Inflammatory macrophage treated with lipopolysaccharide for 4 hours (primary cell): ENCODE results near the gene UBE2I.
"Not testable (repeated sequence)": the region's sequence is repeated elsewhere in the genome, so short reads cannot be mapped to it uniquely, and the experiment has no call there.

Experiments used
- DNase-seq: peaks from one replicate; pipeline ENCODE4 v3.0.0-alpha.2; 2020

Gene UBE2I

GRCh38 chr16:1314399-1315068 is 5.1 kb downstream of the UBE2I start:
- no peak for DNase-seq

GRCh38 chr16:1315081-1316032 is 5.9 kb downstream of the UBE2I start:
- no peak for DNase-seq

GRCh38 chr16:1316033-1316405 is 6.6 kb downstream of the UBE2I start:
- no peak for DNase-seq

- no peak for DNase-seq
Measured at GRCh38 chr16:1317479-1318267, 8.2 kb downstream of the UBE2I start.

- no peak for DNase-seq
Measured at GRCh38 chr16:1318268-1318545, 8.8 kb downstream of the UBE2I start.

- no peak for DNase-seq
Measured at GRCh38 chr16:1319041-1319440, 9.6 kb downstream of the UBE2I start.

GRCh38 chr16:1320097-1320496 is 10.7 kb downstream of the UBE2I start:
- no peak for DNase-seq

GRCh38 chr16:1320658-1321240 is 11.3 kb downstream of the UBE2I start:
- no peak for DNase-seq

GRCh38 chr16:1322407-1322806 is 13.0 kb downstream of the UBE2I start:
- no peak for DNase-seq

- no peak for DNase-seq
Measured at GRCh38 chr16:1323296-1324239, 14.1 kb downstream of the UBE2I start.

GRCh38 chr16:1324286-1324826 is 14.9 kb downstream of the UBE2I start:
- DNase-seq, result no peak

GRCh38 chr16:1325261-1325660 is 15.8 kb downstream of the UBE2I start:
- no peak for DNase-seq

GRCh38 chr16:1325673-1326371 is 16.4 kb downstream of the UBE2I start:
- no peak for DNase-seq

GRCh38 chr16:1326391-1326790 is 17.0 kb downstream of the UBE2I start:
- no peak for DNase-seq

- no peak for DNase-seq
Measured at GRCh38 chr16:1326946-1327618, 17.6 kb downstream of the UBE2I start.

GRCh38 chr16:1327619-1327947 is 18.1 kb downstream of the UBE2I start:
- no peak for DNase-seq

GRCh38 chr16:1328136-1328535 is 18.7 kb downstream of the UBE2I start:
- not testable (repeated sequence) for DNase-seq

GRCh38 chr16:1328961-1329360 is 19.5 kb downstream of the UBE2I start:
- not testable (repeated sequence) for DNase-seq

GRCh38 chr16:1330260-1330914 is 21.0 kb downstream of the UBE2I start:
- peak; percentile 11 for DNase-seq
